Measurements from ENCODE around the gene MRPS22. TPM values are rescaled to one million over a fixed set of nuclear protein-coding genes. Genes with fewer than 3 reads are reported as not detected.

MRPS22 gene
- total and polyA plus RNA-seq, 2 of the 13 experiments (the other 11 are each of a cell fraction or from before 2014, with no cell fraction given) = 52.7 to 113 TPM

DNA sequence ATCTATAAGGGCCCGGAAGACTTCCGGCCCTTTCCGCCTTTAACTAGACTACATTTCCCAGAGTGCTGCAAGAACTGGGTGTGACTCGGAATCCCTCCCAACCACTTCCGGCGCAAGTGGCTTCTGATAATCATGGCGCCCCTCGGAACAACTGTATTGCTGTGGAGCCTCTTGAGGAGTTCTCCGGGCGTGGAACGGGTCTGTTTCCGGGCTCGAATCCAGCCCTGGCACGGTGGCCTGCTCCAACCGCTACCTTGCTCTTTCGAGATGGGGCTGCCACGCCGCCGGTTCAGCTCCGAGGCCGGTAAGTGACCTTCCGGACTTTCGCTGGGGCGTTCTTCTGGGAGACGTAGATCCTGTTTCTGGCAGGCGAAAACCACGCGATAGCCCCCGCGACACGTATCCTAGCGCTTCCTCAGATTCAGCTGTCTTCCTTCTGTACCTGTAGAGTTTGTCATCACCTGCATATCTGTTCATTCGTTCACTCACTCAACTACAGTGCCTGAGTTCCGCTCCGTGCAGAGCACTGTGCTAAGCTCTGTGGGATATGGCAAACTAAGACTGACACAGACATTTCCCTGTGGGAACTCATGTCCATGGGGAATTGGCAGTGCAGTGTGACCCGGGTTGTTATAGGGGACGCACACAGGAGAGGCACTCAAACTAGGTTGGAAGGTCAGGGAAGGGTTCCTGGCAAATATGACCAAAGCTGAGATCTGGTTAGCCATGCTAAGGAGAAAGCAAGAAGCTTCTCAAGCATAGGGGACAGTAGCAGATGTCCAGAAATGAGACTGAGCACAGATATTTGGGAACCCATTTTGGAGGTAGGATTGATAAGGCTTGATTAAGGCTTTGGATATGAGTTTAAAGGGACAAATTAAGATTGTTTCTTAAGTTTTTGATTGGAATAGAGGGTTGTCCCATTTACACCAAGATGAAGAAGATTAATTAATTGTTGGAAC, at the start of gene MRPS22 (continued):
- TF ChIP-seq, protein P1, sequence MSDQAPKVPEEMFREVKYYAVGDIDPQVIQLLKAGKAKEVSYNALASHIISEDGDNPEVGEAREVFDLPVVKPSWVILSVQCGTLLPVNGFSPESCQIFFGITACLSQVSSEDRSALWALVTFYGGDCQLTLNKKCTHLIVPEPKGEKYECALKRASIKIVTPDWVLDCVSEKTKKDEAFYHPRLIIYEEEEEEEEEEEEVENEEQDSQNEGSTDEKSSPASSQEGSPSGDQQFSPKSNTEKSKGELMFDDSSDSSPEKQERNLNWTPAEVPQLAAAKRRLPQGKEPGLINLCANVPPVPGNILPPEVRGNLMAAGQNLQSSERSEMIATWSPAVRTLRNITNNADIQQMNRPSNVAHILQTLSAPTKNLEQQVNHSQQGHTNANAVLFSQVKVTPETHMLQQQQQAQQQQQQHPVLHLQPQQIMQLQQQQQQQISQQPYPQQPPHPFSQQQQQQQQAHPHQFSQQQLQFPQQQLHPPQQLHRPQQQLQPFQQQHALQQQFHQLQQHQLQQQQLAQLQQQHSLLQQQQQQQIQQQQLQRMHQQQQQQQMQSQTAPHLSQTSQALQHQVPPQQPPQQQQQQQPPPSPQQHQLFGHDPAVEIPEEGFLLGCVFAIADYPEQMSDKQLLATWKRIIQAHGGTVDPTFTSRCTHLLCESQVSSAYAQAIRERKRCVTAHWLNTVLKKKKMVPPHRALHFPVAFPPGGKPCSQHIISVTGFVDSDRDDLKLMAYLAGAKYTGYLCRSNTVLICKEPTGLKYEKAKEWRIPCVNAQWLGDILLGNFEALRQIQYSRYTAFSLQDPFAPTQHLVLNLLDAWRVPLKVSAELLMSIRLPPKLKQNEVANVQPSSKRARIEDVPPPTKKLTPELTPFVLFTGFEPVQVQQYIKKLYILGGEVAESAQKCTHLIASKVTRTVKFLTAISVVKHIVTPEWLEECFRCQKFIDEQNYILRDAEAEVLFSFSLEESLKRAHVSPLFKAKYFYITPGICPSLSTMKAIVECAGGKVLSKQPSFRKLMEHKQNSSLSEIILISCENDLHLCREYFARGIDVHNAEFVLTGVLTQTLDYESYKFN (CRISPR knock-in tag; conservative IDR thresholded peaks at IDR 0.05) = no peak
- TF ChIP-seq TEAD2 (CRISPR knock-in tag; IDR thresholded peaks at IDR 0.05) (no peak), ZNF749 (CRISPR knock-in tag; IDR thresholded peaks at IDR 0.05; ENCODE audit: borderline replicate concordance) (no peak), ELF1 (CRISPR knock-in tag; IDR thresholded peaks at IDR 0.05) (peak; percentile 90), FOXJ3 (CRISPR knock-in tag; IDR thresholded peaks at IDR 0.05; ENCODE audit: borderline replicate concordance) (no peak; the same call in 1 of the 2 replicates), ZC3H4 (CRISPR knock-in tag; IDR thresholded peaks at IDR 0.05; ENCODE audit: borderline replicate concordance) (no peak), TCF7L2 (IDR thresholded peaks at IDR 0.05; ENCODE audit: low read depth, low read length) (no peak), ZBTB20 (CRISPR knock-in tag; IDR thresholded peaks at IDR 0.05; ENCODE audit: borderline replicate concordance, low read depth) (no peak), MAFK (conservative IDR thresholded peaks at IDR 0.05 in 1 of 2, IDR thresholded peaks at IDR 0.05 in 1 of 2; ENCODE audit: low read length in 2 of 2) (no peak), FOXO1 (CRISPR knock-in tag; IDR thresholded peaks at IDR 0.05) (no peak; the same call in 1 of the 2 replicates), ETV6 (CRISPR knock-in tag; conservative IDR thresholded peaks at IDR 0.05) (no peak), ZBTB21 (CRISPR knock-in tag; IDR thresholded peaks at IDR 0.05) (no peak), ZFP37 (CRISPR knock-in tag; IDR thresholded peaks at IDR 0.05; ENCODE audit: borderline replicate concordance) (no peak), ZNF460 (CRISPR knock-in tag; IDR thresholded peaks at IDR 0.05; ENCODE audit: borderline replicate concordance) (no peak), ZNF326 (CRISPR knock-in tag; IDR thresholded peaks at IDR 0.05; ENCODE audit: borderline replicate concordance) (no peak), ZNF235 (CRISPR knock-in tag; IDR thresholded peaks at IDR 0.05; ENCODE audit: borderline replicate concordance) (no peak), SRY (CRISPR knock-in tag; IDR thresholded peaks at IDR 0.05) (0 out of 2 replicates have a peak, but pooled peaks have one; percentile 19), REL (CRISPR knock-in tag; conservative IDR thresholded peaks at IDR 0.05) (no peak), RARG (CRISPR knock-in tag; IDR thresholded peaks at IDR 0.05; ENCODE audit: low read depth) (no peak), HES4 (CRISPR knock-in tag; IDR thresholded peaks at IDR 0.05; ENCODE audit: borderline replicate concordance) (no peak; the same call in 1 of the 2 replicates), ZNF225 (CRISPR knock-in tag; IDR thresholded peaks at IDR 0.05) (peak; percentile 27; the same call in 1 of the 2 replicates)
- TF ChIP-seq, protein P2, sequence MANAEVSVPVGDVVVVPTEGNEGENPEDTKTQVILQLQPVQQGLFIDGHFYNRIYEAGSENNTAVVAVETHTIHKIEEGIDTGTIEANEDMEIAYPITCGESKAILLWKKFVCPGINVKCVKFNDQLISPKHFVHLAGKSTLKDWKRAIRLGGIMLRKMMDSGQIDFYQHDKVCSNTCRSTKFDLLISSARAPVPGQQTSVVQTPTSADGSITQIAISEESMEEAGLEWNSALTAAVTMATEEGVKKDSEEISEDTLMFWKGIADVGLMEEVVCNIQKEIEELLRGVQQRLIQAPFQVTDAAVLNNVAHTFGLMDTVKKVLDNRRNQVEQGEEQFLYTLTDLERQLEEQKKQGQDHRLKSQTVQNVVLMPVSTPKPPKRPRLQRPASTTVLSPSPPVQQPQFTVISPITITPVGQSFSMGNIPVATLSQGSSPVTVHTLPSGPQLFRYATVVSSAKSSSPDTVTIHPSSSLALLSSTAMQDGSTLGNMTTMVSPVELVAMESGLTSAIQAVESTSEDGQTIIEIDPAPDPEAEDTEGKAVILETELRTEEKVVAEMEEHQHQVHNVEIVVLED (CRISPR knock-in tag; IDR thresholded peaks at IDR 0.05; ENCODE audit: borderline replicate concordance) = peak; percentile 61; the same call in 1 of the 2 replicates
- TF ChIP-seq, protein P3, sequence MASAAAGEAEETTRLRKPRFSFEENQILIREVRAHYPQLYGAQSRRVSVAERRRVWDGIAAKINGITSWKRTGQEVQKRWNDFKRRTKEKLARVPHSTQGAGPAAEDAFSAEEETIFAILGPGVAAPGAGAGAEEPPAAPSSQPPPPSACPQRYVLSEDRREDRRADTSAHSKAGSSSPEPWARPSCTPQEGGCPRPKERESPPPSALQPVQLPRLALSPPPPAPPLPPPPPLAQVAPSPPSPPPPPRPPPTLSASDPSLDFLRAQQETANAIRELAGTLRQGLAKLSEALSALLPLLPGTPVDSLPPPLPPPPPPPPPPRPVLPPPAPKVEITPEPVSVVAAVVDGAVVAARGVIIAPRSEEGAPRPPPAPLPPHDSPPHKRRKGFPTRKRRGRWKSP (CRISPR knock-in tag; IDR thresholded peaks at IDR 0.05) = peak; percentile 55; the same call in 1 of the 2 replicates

Data from HepG2 (cell line).